PFSK-1 (cell line): ENCODE results near the gene ZC3H12A.

Experiments
- FOXP2 ChIP-seq: optimal IDR thresholded peaks from 2 replicates; pipeline ENCODE3; 2011; ENCODE audit warnings: borderline replicate concordance, control low read depth, inconsistent platforms; ENCODE audit not compliant: insufficient read depth; ENCODE audit errors: extremely low read length, extremely low read depth
- POLR2AphosphoS5 ChIP-seq: IDR thresholded peaks from 2 replicates; pipeline ENCODE4 v1.6.1; 2012; ENCODE audit warnings: low read depth, mild to moderate bottlenecking, control low read depth, low read length, moderate library complexity
- SIN3A ChIP-seq: IDR thresholded peaks from 2 replicates; pipeline ENCODE4 v1.6.1; 2012; ENCODE audit warnings: mild to moderate bottlenecking, low read length, moderate library complexity, borderline replicate concordance; ENCODE audit not compliant: insufficient read depth
- TAF1 ChIP-seq: IDR thresholded peaks from 2 replicates; pipeline ENCODE4 v1.6.1; 2012; ENCODE audit warnings: low read length, control low read depth, borderline replicate concordance; ENCODE audit not compliant: insufficient read depth
- TF ChIP-seq, protein P1 (sequence below), 2 experiments: IDR thresholded peaks; 2 replicates each; pipeline versions ENCODE4 v1.6.1 to v1.8.0; 2011 to 2012; ENCODE audit warnings: low read depth in 2 of 2, low read length in 2 of 2, control low read depth in 1 of 2, inconsistent platforms in 1 of 2, mild to moderate bottlenecking in 1 of 2, moderate library complexity in 1 of 2; ENCODE audit not compliant: insufficient read depth in 1 of 2

ZC3H12A gene

DNA sequence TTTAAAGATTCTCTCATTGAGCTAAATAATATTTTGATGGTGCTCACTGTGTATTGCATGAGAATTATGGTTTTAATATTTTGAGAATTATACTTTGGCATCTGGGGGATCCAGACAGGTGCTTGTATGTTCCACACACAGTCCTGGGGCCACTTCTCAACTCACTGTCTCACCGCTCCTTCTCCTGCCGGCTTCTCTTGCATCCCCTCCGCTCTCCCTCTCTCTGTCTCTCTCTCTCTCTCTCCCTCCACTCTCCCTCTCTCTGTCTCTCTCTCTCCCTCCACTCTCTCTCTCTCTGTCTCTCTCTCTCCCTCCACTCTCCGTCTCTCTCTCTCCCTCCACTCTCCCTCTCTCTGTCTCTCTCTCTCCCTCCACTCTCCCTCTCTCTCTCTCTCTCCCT is 32.2 kb upstream of the ZC3H12A start:
- TF ChIP-seq SIN3A (no peak), POLR2AphosphoS5 (no peak), FOXP2 (no peak), TAF1 (no peak)
- TF ChIP-seq, protein P1, sequence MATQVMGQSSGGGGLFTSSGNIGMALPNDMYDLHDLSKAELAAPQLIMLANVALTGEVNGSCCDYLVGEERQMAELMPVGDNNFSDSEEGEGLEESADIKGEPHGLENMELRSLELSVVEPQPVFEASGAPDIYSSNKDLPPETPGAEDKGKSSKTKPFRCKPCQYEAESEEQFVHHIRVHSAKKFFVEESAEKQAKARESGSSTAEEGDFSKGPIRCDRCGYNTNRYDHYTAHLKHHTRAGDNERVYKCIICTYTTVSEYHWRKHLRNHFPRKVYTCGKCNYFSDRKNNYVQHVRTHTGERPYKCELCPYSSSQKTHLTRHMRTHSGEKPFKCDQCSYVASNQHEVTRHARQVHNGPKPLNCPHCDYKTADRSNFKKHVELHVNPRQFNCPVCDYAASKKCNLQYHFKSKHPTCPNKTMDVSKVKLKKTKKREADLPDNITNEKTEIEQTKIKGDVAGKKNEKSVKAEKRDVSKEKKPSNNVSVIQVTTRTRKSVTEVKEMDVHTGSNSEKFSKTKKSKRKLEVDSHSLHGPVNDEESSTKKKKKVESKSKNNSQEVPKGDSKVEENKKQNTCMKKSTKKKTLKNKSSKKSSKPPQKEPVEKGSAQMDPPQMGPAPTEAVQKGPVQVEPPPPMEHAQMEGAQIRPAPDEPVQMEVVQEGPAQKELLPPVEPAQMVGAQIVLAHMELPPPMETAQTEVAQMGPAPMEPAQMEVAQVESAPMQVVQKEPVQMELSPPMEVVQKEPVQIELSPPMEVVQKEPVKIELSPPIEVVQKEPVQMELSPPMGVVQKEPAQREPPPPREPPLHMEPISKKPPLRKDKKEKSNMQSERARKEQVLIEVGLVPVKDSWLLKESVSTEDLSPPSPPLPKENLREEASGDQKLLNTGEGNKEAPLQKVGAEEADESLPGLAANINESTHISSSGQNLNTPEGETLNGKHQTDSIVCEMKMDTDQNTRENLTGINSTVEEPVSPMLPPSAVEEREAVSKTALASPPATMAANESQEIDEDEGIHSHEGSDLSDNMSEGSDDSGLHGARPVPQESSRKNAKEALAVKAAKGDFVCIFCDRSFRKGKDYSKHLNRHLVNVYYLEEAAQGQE (IDR thresholded peaks at IDR 0.05; ENCODE audit: insufficient read depth in 1 of 2, low read depth in 2 of 2, low read length in 2 of 2): no peak

DNA sequence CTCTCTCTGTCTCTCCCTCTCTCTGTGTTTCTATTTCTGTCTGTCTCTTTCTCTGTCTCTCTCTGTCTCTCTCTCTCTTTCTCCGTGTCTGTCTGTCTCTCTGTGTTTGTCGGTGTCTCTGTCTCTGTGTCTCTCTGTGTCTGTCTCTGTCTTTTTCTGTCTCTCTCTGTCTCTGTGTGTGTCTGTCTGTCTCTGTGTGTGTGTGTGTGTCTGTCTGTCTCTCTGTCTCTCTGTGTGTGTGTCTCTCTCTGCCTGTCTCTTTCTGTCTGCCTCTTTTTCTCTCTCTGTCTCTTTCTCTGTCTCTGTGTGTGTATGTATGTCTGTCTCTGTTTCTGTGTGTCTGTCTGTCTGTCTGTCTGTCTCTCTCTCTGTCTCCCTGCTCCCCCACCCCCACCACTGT is 31.7 kb upstream of the ZC3H12A start:
- TF ChIP-seq POLR2AphosphoS5: no peak
- no peak for TF ChIP-seq FOXP2
- TF ChIP-seq, protein P1 (IDR thresholded peaks at IDR 0.05; ENCODE audit: insufficient read depth in 1 of 2, low read depth in 2 of 2, low read length in 2 of 2): no peak
- no peak for TF ChIP-seq SIN3A
- no peak for TF ChIP-seq TAF1

DNA sequence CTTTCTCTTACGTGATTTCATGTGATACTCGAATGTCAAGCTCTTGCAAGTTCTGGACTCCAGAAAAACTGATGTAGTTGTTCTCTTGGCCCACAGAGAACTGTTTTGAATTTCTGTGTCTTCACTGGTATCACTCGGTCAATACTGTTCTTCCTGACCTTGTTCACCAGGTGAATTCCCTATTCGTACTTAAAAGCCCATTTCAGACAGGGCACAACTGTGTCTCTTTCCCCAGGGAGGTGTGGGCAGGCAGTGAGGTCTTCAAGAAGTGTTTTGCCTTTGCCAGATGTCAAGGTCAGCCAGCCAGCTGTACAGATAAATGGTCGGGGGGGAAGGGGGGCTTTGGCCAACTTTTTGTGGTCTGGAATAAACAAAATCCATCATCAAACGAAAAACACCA is 27.5 kb upstream of the ZC3H12A start:
- no peak for TF ChIP-seq POLR2AphosphoS5
- TF ChIP-seq FOXP2: no peak
- TF ChIP-seq TAF1: no peak
- TF ChIP-seq, protein P1 (IDR thresholded peaks at IDR 0.05; ENCODE audit: insufficient read depth in 1 of 2, low read depth in 2 of 2, low read length in 2 of 2): no peak
- no peak for TF ChIP-seq SIN3A

DNA sequence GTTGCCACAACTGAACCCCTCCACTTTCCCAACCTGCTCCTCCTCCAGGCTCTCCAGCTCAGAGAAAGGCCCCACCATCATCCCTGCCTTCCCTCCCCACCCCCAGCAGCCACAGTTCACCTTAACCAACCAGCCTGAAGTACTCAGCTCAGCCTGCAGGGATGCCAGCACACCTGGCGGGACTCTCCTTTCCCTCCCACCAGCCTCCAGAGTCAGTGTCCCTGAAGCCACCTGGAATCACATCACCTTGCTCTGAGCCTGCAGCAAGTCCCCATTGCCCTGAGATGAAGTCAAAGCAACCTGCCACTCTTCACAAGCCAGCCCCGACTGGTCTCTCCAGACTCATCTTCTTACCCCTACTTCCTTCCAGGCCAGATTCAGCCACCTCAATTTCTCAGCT is 26.2 kb upstream of the ZC3H12A start:
- TF ChIP-seq POLR2AphosphoS5: no peak
- TF ChIP-seq FOXP2: no peak
- TF ChIP-seq, protein P1 (IDR thresholded peaks at IDR 0.05; ENCODE audit: insufficient read depth in 1 of 2, low read depth in 2 of 2, low read length in 2 of 2): no peak
- TF ChIP-seq SIN3A: no peak
- no peak for TF ChIP-seq TAF1

DNA sequence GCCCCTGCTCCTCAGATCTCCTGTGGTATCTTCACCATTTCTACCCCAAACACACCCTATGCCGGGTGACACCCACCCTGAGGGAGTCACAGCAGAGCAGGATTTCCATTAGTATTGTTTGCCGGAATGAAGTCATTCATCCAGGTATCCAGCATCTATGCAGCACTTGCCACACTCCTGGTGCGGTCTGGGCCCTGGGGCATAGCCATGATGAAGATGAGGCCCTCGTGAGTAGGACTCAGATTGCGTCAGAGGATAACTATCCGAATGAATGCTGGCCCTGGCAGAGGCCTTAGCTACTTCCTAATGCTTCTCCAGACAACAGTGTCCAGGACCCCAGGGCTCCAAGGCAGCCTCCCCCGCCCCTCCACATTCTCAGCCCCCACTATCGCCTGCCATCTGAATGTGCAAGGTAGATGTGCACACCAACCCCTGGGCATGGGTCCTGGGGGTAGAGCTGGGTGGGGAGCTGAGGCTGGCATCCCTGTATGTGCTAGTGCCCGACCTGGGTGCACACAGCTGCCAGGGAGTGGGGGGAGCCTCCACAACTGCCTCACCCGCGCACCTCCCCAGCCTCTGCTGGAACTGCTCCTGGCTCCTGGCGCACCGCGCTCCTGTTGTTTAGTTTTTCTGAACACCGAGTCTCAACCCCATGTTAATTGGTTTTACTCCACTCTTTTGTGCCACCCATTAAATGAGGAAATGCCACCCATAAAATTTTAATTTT is 25.5 kb upstream of the ZC3H12A start:
- TF ChIP-seq POLR2AphosphoS5: no peak
